Activated T-cell treated with anti-CD3 and anti-CD28 coated beads, Interleukin-2, amount 50 U/mL, for 1 hour (primary cell): Measurements from ENCODE around the gene MCTP1.

Source experiments
- DNase-seq: peaks from one replicate; pipeline ENCODE4 v3.0.0-alpha.2; 2020

MCTP1 gene

DNA sequence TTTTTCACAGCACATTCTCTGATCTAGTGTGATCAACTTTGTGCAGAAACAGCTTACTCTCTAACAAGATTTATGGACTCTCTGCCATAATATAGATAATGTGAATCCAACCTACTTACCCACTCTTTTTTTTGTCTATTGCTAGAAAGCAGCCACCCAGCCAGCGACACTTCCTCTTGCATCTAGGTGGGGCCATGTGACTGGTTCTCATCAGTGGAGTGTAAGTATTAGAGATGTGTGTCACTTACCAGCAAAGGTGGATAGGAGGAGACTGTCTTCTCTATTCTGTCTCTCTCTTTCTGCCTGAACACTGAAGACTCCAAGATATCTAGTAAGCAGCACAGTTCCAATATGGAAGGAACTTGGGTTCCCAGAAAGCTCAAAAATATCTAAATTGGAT, 174.8 kb downstream of the MCTP1 start:
- DNase-seq = no peak

DNA sequence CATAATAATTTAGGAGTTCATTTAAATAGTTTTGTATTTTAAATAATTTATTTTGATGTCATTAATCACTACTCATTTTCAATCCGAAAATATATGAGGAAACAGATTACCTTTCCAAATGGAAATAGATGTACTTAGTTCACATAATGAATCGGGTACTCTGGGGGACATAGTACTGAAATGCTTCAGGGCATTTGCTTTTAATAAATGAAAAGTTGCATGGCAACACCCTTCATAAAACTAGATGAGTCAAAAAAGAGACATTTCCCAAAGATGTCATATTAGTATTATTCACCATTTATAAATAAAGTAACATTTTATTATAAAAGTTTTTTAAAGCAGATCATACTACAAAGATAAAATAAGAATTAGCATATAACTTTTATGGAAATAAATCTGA, 177.8 kb downstream of the MCTP1 start:
- DNase-seq = no peak

DNA sequence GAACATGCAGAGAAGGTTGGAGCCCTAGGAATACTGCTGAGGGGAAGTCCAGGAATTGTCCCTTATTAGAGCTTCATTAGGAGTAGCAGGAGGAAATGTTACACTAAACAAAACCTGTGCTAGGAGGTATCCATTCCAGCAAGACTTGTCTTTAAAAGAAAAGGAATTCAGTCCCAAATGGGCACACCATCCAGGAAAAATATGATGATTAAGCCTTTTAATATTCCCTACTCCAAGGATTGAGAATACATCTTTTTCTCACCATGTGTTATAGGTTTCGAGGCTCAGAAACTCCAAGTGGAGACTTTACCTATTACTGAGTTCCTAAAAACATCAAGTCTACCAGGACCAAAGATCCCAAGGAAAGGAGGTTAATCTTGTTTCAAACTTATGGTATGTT, 179.3 kb downstream of the MCTP1 start:
- no peak for DNase-seq

DNA sequence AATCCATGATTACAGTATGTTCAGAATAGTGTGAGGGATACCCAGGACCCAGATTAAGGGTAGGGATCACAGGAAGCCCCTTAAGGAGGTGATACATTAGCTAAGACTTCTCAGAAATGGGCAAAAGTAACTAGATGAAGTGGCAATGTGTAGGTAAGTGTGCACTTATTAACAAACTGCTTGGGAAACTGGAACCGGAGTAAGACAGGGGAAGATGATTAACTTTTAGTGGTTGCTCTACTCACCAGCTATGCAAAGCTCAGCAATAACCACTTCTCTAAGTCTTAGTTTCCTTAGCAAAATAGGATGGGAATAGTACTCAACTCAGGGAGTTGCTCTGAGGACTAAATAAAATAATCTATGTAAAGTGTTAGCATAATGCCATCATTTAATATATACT, 182.2 kb downstream of the MCTP1 start:
- no peak for DNase-seq

DNA sequence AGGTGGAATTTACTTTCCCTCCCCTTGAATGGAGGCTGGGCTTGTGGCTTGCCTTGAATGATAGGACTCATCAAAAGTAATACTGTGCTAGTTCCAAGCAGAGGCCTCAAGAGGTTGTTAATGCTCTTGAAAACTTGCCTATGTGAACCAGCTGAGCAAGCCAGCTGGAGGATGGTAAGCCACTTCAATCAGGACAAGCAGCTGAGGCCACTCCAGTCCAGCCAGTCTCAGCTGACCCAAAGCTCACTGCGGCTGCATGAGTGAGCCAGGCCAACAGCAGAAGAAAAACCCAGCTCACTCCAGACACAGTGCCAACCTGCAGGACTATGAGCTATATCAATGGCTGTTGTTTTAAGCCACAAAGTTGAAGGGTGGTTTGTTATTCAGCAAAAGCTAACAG, 182.8 kb downstream of the MCTP1 start:
- DNase-seq = no peak

DNA sequence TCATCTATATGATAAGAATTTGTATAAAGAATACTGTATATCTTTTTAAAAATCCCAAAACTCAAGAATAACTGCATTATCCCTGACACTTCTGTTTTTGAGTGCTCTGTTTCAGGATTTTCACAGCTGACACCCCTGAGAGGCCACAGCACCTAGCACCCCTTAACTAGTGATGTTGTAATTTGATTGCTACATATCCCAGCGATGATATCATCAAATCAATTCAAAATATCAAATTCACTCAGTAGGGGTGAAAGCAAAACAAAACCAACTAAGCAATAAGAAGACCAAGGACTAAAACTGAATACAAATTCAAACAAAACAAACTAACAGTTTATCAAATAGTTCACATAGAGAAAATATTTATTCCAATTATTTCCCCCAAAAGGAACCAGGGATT, 184.3 kb downstream of the MCTP1 start:
- no peak for DNase-seq

DNA sequence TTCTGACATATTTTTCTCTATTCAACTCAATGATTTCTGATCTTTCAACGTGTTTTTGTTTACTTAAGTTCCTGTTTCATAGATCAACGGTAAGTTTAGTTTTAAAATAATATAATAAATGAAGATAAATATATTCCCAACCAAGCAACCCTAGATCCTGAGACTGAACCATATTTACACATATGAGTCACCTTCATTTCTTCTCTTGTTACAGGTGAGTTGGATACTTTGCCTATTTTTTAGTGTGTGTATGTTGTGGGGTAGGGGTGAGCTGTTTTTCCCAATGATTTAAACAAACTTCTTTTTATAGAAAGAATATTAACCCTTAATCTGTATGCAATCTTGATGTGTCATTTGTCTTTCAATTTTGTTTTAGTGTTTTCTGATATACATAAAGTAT, 186.9 kb downstream of the MCTP1 start:
- no peak for DNase-seq

DNA sequence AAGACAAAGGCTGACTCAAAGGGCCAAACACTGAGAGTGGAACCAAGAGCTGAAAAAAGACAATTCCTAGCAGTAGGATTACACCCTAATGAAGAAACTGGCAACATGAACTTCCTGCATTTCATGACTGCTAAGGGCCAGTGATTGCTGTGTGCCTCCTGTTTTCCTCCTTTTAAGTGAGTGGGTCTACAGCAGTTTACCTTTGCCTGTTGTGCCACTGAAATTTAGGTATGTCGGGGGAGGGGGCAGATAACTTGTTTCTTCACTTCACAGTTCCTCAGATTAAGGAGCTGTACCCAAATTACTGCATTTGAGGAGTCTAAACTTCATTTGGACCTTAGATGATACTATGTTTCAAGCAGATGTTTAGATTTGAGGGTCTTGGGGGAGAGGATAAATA, 191.7 kb downstream of the MCTP1 start:
- no peak for DNase-seq

DNA sequence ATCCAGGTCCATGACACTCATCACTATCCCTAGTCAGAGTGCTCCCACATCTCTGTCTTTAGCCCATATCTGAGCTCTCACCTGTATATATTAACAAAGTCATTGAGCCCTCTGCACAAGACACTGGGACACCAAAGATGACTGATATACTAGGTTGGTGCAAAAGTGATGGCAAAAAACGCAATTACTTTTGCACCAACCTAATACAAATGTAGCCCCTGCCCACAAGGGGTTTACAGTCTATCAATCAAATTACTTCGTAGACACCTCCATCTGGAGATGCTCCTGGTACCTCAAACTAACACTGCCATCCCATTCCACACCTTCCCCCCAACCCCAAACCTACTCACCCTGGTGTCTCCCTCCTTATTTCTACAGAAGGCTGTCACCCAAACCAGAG, 194.1 kb downstream of the MCTP1 start:
- no peak for DNase-seq

DNA sequence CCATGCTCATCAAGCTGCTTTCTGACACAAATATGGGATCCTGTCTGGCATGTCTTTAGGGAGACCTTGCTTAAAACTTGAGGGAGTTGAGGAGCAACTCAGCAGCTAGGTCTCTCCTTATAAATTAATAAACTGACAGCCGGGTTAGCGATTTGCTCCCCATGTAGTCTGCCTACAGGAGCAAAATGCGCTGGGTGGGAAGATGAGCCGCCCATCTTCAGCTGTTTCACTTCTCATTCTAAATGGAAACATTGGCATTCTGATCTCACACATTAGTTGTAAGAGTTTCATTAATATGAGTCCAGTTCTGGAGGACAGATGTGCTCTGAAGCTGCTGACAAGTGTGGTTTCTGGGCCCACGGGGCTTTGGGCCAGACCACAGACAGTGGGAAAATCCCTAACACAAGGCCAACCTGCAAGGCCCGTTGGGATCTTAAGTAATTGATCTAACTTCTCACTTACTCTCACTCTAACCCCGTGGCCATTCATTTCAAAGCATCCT, 197.0 kb downstream of the MCTP1 start:
- no peak for DNase-seq

DNA sequence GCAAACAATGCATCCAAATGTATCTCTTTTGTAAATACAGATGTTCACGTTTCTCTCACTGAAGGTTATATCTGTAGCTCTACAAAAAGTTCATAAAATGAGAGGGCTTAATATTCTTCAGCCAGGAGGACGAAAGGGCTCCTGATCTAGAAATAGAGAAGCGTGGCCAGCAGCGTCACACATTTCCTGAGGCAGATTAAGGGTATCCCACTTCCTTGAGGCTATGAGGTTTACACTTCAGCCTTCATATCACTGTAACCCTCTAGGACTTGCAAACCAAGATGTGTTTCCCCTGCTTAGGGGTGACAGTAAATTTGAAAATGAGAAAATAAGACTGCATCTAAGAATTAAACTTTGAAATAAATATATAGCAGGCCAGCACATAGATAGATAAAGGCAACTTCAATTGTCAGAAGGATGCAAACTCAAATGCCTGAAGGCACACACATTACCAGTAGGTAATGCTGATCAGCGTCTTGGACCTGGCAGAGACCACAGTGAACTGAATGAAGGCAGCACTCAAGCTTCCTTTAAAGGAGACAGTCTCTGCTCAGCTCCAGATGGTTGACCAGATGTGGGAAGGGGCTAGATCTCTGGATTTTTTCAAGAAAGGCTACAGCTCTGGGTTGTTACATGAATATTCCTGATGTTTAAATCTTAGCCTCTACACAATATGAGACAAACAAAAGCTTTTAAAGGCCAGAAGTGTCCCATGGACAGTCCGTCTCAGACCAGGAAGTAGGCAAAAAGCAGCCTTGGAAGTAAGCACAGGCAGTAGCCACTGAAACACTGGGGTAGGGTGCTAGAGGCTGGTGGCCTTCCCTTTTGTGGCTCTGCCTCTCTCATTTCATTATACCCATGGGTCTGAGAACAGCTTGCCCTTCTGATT, 197.7 kb downstream of the MCTP1 start:
- DNase-seq = no peak

DNA sequence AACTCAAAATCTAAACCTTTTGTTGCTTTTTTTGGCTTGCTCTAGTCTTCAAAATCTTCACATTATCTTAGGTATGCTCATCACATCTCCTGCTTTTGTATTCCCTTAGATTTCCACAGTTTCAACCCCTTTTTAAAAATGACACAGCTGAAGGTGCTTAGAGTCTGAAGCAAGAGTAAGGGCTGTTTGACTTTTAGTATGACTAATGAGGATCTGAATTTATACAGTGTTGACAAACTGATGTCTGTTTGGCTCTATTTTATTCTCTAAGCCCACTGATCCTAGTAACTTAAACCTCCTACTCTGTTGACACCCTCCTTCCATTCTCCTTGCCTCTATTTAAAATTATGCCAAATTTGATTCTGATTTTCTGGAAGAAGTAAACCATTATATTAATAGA, 200.1 kb downstream of the MCTP1 start:
- no peak for DNase-seq

DNA sequence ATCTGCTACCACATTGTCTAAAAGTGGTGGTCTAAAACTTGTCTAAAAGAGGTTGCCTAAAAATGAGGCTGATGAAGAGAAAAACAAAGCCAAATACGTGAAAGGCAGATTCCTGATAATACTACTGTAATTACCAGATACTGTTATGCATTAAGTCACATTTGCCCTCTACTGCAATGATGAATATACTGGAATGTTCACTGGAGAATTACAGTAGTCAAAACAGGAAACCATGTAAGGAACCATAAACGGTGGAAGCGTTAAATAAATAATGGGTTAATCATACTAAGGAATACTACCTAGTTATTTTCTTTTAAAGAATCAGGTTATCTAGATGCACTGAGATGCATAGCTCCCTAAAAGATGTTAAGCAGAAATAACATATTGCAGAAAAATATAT, 201.3 kb downstream of the MCTP1 start:
- DNase-seq = no peak

DNA sequence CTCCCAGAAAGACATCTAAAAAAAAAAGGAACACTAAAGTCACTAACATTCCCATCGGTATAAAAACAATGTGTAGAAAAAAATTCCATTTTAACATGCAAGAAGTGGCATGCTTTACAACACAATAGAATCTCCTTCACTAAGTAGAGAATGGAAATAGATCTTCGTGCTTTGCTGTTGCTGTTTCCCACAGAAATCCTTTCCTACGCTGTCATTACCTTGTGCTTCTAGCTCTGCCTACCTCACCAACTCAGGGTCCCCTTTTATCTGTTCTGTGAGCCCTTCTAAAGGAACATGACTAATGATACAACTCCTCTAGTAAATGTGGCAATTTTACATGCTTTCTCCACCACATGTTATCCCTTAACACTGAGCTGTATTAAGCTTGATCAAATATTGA, 202.9 kb downstream of the MCTP1 start:
- no peak for DNase-seq

DNA sequence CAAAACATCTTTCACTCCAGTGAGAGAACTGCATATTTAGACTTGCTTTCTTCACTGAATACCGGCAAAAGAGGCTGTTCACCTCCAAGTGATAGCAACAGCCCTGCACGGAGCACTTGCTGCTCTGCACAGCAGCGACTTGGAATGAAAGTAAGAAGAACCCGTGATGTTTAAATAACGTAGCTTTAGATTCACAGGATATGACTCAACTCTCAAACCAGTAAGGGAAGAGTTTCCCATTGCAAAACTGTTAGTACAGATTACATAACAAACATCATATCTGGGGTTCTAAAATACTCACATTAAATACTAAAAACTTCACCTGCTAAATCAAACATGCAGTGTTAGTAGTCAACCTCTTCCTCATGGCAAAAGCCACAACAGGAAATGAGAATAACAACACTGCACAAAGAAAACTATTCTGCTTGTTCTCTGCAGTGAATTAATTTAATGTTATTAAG, 203.4 kb downstream of the MCTP1 start:
- peak; percentile 17 for DNase-seq

DNA sequence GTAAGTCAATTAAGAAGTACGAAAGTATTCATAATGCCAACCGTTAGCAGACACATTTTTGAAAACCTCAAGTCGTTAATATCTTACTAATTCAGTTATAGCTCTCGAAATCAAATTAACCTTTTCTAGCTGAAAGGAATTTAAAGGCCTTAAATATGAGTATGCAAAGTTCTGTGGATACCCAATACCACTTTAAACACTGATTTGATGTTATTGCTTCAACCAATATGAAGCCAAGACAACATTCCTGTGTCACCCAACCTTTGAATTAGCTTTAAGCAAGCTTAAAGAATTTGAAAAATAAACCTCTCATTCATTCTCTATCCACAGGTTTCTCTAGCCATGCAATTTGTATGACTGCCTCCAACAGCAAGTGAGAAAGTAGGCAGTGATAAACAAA, 204.5 kb downstream of the MCTP1 start:
- DNase-seq = no peak

DNA sequence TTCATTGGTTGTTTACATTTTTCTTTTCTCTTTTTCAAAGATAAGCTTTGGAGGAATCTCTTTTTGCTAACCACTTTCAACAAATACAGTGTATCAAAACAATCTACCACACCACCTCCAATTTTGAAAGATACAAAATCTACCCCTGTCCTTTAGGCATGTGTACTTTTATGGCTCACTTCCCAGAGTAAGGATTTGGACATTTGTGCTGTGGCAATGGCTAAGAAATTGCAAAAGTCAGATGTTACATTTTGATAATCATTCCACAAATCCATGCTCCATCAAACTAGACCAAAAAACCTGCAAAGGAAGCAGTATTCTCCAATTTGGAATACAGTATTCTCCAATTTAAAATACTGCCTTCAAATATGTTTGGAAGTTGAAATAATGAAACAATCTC, 204.9 kb downstream of the MCTP1 start:
- DNase-seq = no peak

DNA sequence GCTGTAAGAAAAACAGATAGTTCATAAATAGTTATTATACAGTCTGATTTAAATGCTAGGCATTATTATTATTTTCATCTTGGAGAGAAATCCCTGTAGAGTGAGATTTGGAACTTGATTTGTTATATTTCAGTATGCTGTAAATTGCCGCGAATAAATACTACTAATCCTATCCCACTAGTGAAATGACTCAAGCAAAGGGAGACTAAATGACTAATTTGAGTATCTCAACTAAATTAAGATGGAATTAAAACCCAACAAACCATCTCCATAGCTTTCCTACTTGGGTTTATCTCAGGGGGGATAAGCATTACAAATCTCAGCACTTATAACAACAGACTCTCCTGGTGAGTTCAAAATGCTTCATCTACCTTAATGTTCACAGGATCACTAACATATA, 206.0 kb downstream of the MCTP1 start:
- DNase-seq = no peak

DNA sequence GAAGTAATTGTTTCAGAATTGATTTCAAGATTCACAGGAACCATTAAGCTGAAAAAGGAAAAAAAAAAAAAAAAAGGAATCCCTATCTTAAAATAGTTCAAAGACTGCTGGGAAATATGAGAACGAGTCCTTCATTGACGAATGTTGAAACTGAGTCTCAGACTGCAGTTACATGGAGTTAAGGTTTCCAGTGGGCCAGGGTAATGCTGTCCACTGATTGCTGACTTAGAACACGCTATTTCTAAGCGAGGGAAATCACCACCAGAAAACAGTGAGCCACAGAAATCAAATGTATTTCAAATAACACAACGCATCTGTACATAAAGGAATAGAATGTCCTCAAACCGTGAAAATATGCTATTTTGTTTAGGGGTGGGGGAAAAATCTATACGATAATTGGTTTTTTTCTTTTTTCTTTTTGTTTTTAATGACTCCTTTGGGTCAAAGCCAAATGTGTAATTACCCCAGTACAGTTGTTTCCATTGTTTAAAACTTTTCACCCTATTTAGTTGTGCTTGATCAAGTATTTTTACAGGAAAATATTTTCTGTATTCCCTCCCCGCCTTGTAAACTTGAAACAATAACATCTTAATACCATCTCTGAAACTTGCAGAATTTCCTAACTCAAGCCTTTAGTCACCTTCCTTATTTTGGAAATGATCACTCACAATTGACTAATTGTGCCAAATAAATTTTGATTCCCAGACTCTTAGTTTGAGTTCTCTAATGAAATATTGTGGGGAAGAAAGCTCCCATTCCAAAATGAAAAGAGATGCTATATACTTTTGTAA, 208.3 kb downstream of the MCTP1 start:
- DNase-seq = no peak

DNA sequence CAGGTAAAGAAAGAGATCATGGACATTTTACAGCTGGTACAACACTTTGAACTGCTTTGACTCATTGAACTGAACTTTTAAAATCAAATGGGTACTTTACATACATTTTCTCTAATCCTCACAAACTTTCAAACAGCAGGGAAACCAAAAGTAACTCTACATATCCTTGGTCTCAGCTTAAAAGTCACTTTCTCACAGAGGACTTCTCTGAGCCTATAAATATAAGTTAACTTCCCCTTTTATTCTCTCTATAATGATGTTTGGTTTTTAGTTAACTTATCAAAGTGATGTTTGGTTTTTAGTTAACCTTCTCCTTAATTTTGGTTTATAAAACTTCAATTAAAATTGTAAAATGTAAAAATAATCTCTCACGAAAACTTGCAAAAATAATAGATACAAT, 209.8 kb downstream of the MCTP1 start:
- DNase-seq = no peak

DNA sequence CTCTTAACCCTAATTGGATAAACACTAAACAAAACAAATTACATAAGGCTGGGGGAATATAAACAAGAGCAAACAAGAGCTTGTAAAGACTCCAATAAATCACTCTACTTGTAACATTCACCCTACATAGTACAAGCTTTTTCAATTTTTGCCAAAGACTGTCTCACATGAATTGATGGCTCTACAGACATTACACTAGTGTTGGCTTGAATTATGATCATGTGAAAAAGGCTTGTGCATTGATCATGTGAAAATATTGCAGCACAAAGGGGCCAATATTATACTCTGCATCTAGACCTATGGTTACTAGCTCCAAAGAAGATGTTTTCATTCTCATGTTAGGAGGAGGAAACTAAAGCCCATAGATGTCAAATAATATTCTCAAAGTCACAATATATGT, 212.6 kb downstream of the MCTP1 start:
- DNase-seq = no peak

DNA sequence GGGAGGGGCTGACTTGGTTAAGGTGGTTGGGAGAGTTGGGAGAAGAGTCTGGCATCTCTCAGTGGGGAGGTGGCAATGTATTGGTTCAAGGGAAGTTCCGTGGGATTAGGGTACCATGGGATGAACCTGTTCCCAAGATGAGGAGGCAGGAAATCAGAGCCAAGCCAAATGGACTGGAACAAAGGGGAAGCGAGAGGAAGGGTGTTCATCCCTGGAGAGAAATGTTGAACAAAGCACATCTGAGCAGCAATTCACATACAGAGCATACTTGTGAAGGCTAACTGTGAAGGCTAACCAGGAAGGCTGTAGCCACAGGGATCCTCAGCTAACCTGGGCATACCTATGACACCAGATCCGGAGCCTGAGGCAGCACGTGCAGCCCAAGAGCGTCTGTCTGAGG, 214.0 kb downstream of the MCTP1 start:
- no peak for DNase-seq

DNA sequence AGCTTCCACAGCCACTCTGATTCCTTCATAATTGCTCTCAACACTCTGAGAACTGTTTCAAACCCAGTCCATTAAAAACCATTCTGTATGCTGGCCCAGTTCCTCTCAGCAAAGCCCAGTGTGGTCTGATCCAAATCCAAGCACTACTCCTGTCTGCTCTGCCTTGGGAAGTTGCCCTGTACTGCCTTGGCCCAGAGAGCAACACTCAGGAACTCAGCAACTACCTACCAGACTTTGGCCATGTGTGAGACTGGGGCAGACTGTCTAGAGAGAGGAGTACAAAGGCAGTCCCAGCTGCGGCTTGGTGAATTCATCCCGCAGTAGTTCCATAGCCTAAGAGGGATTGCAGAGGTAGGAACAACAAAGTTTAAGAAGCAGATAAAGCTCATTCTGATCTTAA, 214.4 kb downstream of the MCTP1 start:
- DNase-seq = no peak

DNA sequence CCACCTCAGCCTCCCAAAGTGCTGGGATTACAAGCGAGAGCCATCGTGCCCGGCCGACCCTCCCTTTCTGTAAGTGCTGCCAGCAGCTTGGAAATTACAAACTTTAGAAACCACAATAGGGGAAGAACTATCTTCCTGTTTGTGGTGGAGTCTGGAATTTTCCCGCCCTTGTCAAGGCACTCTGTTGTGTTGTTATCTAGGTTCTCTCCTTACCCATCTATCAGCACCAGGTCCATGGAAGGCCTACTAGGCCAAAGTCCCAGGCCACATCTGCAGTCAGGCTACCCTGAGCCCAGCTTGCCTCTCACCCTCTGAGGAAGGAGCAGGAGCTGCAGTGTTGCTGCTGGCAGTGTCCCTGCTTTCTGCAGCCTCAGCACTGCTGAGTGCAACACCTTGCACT, 214.9 kb downstream of the MCTP1 start:
- no peak for DNase-seq
